COR-L47 (cell line): ENCODE results near the gene SMAGP.

Experiments used
- DNase-seq: peaks from one replicate; lab custom pipeline; 2025; lab: John Stamatoyannopoulos, UW

Gene SMAGP

DNA sequence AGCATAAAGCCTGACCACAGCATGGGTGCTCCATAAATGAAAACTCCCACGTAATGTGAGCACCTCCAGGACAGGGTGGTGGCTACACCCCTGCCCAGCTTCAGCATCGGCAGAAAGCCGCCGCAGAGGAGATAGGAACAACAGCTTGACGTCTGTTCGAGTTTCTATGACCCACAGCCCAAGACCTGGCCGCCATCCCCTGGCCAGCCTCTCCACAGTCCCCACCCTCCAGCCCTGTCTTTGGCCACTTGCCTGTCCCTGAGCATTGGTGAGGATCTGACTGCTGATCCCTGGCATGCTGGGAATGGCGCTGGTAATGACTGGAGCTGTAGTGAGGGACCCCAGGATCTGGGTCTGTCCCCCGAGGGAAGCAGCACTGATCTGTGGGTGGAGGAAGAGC lies 73.7 kb downstream of the SMAGP start:
- no peak for DNase-seq

DNA sequence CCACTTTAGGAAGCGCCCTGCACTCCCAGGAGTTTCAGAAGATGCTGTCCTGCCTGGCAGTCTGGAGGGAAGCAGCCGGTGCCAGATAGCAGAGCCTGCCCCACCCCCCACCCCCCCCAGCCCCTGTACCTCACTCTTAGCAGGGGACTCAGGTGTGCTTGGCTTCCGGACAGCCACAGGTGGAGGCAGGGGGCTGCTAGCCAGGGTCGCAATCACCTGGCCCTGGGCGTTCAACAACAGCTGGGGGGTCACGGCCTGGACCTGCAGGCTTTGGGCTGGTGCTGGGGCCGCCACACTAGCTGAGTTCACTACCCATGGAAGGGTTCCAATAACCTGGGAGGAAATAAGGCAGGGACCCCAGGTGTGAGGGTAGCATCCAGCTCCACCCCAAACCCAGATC lies 74.4 kb downstream of the SMAGP start:
- DNase-seq = no peak
